Natural killer cell (primary cell): ENCODE data around the gene COA4. TPM values are rescaled to one million over a fixed set of nuclear protein-coding genes. Genes with fewer than 3 reads are reported as not detected.

Source experiments
- ATAC-seq, 3 donors: fragments of 150-1000 bp in 2 of 3; fragments of 200-7000 bp in 1 of 3; cut with Tn5 transposase; 1 replicate in 1 of 3; 2 replicates in 2 of 3; pipeline ENCODE4 v1.10.0; 2021; ENCODE audit warnings: mild to moderate bottlenecking in 2 of 3, moderate library complexity in 2 of 3
- DNase-seq, 2 donors: peaks; one replicate each; pipeline versions ENCODE4 v3.0.0 to v3.0.0-alpha.2; 2013 to 2021; ENCODE audit warnings: mixed read lengths in 1 of 2
- H3K27ac ChIP-seq: one replicate; pipeline ENCODE4 v1.5.1; 2013; ENCODE audit warnings: mild to moderate bottlenecking, low read length
- H3K27me3 ChIP-seq: one replicate; pipeline ENCODE4 v1.6.1; 2013; ENCODE audit warnings: low read length; ENCODE audit not compliant: control insufficient read depth, insufficient read depth
- H3K36me3 ChIP-seq: one replicate; pipeline ENCODE4 v1.6.1; 2013; ENCODE audit warnings: low read length; ENCODE audit not compliant: control insufficient read depth, insufficient read depth
- H3K4me1 ChIP-seq: one replicate; pipeline ENCODE4 v1.6.1; 2013; ENCODE audit warnings: low read length; ENCODE audit not compliant: control insufficient read depth, insufficient read depth
- H3K4me3 ChIP-seq: one replicate; pipeline ENCODE4 v1.5.1; 2013; ENCODE audit warnings: low read length
- H3K9me3 ChIP-seq: one replicate; pipeline ENCODE4 v1.6.1; 2013; ENCODE audit warnings: low read length; ENCODE audit not compliant: control insufficient read depth, insufficient read depth
- H3K27ac Mint-ChIP-seq, 2 donors: one replicate each; pipeline ENCODE4 v1.8.0; 2022; ENCODE audit warnings: mild to moderate bottlenecking in 2 of 2, mixed read lengths in 2 of 2, moderate library complexity in 1 of 2
- H3K27me3 Mint-ChIP-seq, 2 donors: one replicate each; pipeline ENCODE4 v1.8.0; 2022; ENCODE audit warnings: low read depth in 2 of 2, mixed read lengths in 2 of 2
- H3K36me3 Mint-ChIP-seq: one replicate; pipeline ENCODE4 v1.8.0; 2022; ENCODE audit warnings: mixed read lengths
- H3K4me1 Mint-ChIP-seq, 2 donors: one replicate each; pipeline ENCODE4 v1.8.0; 2022; ENCODE audit warnings: mixed read lengths in 2 of 2
- H3K4me3 Mint-ChIP-seq: one replicate; pipeline ENCODE4 v1.8.0; 2022; ENCODE audit warnings: mild to moderate bottlenecking, moderate library complexity, mixed read lengths
- H3K9me3 Mint-ChIP-seq, 2 donors: one replicate each; pipeline ENCODE4 v1.8.0; 2022; ENCODE audit warnings: mixed read lengths in 2 of 2
- CTCF ChIP-seq: fragments of 200-600 bp; IDR thresholded peaks from one replicate; pipeline ENCODE4 v1.8.0; 2022; ENCODE audit warnings: antibody characterized with exemption
- WGBS: methylation state at CpG from one replicate; pipeline ENCODE4 v1.1.7; 2013; ENCODE audit warnings: missing lambda C conversion rate; ENCODE audit not compliant: insufficient coverage; 5-methylcytosine and 5-hydroxymethylcytosine counted together
- intact Hi-C: fragments of 100-400 bp; cut with micrococcal nuclease; formaldehyde crosslinking; loops from one replicate; pipeline ENCODE4 v1.14.2; 2022
- total RNA-seq, 4 donors: library from RNA; stranded (reverse); fragments of 120-200 nt in 1 of 4; gene quantifications; one replicate each; pipeline versions ENCODE4 v1.2.3 to v1.2.4, GENCODE V29; 2013 to 2022

COA4 gene
- 10 to 100 TPM; 23.0 to 32.9 (median 26.0) TPM for total RNA-seq
- 40.4 TPM for total RNA-seq (2013)

GRCh38 chr11:73876424-73877310, at the start of gene COA4, which contains the start of gene PAAF1:
TSS of gene COA4 (minus strand) at chr11:73876846. CDS start at chr11:73873378, 3,468 bp downstream.
TSS of gene PAAF1 (plus strand) at chr11:73876999. CDS start at chr11:73877022, 23 bp downstream.
- Mint-ChIP-seq H3K36me3 (no peaks in the 10 kb centered on the region), H3K27ac (peak within 1 kb of the TSS; percentile 97 to 100), H3K4me3 (peak within 1 kb of the TSS; percentile 99), H3K9me3 (no peaks in the 10 kb centered on the region), H3K4me1 (peaks cover 40 to 42% of the 10 kb centered on the region in 2 donors), H3K27me3 (no peaks in the 10 kb centered on the region)
- no peak for TF ChIP-seq CTCF
- under 1% methylated on average over 56 of the region's 57 CpGs for WGBS
- H3K27me3 ChIP-seq = no peaks in the 10 kb centered on the region
- peaks cover 15% of the 10 kb centered on the region for H3K4me1 ChIP-seq
- H3K36me3 ChIP-seq = peaks cover 16% of the 10 kb centered on the region
- H3K27ac ChIP-seq = peak within 1 kb of the TSS; percentile 64
- peak; percentile 86 to 98 for DNase-seq
- intact Hi-C loops = loop anchor here (2.0 to 10.0 kb wide), 3 partner anchors 92 to 294 kb away; partner anchors contain the start of genes C2CD3, MRPL48, PPME1 and RAB6A
- ATAC-seq = peak; percentile 98 to 100 (median 99)
- H3K9me3 ChIP-seq = no peaks in the 10 kb centered on the region
- peak within 1 kb of the TSS; percentile 83 for H3K4me3 ChIP-seq

GRCh38 chr11:73921180-73921579, 44.5 kb upstream of the COA4 start:
- intact Hi-C loops = no loop called here
- WGBS = 97% methylated on average over 3 of the region's 4 CpGs
- no peaks in the 10 kb centered on the region for H3K27me3 Mint-ChIP-seq
- Histone ChIP-seq H3K27me3 (no peaks in the 10 kb centered on the region), H3K27ac (no peak overlapping the region), H3K4me3 (no peak overlapping the region), H3K9me3 (no peaks in the 10 kb centered on the region), H3K36me3 (peaks cover 28% of the 10 kb centered on the region), H3K4me1 (no peaks in the 10 kb centered on the region)
- no peak for ATAC-seq
- peaks cover 20% of the 10 kb centered on the region for H3K36me3 Mint-ChIP-seq
- no peak for DNase-seq
- TF ChIP-seq CTCF = no peak
- H3K4me1 Mint-ChIP-seq = no peaks in the 10 kb centered on the region
- H3K27ac Mint-ChIP-seq = no peak overlapping the region
- H3K9me3 Mint-ChIP-seq = no peaks in the 10 kb centered on the region
- H3K4me3 Mint-ChIP-seq = no peak overlapping the region

GRCh38 chr11:73916435-73916834, 39.8 kb upstream of the COA4 start:
- Mint-ChIP-seq H3K27ac (no peak overlapping the region), H3K27me3 (no peaks in the 10 kb centered on the region), H3K9me3 (no peaks in the 10 kb centered on the region), H3K4me3 (no peak overlapping the region), H3K36me3 (peaks cover 27% of the 10 kb centered on the region), H3K4me1 (no peaks in the 10 kb centered on the region)
- no peak overlapping the region for H3K4me3 ChIP-seq
- H3K36me3 ChIP-seq = peaks cover 56% of the 10 kb centered on the region
- H3K9me3 ChIP-seq = no peaks in the 10 kb centered on the region
- no peaks in the 10 kb centered on the region for H3K27me3 ChIP-seq
- ATAC-seq = no peak
- intact Hi-C loops = no loop called here
- 93% methylated on average over 1 of the region's 1 CpG for WGBS
- H3K27ac ChIP-seq = no peak overlapping the region
- H3K4me1 ChIP-seq = no peaks in the 10 kb centered on the region
- DNase-seq = no peak
- TF ChIP-seq CTCF = no peak
